ENCODE measurements around the gene ALKBH3.

Gene ALKBH3

DNA sequence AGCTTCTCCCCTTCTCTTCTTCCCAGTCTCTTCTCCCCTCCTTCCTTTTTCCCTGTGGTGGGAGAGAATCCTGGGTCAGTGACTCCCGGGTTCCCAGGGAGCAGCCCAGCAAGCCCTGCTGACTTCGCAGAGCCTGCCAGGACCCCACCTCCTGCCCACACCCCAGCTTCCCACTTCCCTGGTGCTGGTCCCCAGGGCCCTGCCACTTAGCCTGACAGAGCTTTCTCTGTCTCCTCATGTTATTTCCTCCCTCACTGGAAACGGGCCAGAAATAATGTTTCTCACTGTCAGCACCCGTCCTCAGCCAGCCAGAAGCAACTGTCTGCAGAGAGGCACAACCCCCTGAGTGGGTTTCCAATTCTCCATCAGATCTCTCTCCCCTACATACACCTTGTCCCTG is 88.9 kb downstream of the ALKBH3 start:
- no peak for DNase-seq
